ENCODE data around the gene CLDN1.

CLDN1 gene

DNA sequence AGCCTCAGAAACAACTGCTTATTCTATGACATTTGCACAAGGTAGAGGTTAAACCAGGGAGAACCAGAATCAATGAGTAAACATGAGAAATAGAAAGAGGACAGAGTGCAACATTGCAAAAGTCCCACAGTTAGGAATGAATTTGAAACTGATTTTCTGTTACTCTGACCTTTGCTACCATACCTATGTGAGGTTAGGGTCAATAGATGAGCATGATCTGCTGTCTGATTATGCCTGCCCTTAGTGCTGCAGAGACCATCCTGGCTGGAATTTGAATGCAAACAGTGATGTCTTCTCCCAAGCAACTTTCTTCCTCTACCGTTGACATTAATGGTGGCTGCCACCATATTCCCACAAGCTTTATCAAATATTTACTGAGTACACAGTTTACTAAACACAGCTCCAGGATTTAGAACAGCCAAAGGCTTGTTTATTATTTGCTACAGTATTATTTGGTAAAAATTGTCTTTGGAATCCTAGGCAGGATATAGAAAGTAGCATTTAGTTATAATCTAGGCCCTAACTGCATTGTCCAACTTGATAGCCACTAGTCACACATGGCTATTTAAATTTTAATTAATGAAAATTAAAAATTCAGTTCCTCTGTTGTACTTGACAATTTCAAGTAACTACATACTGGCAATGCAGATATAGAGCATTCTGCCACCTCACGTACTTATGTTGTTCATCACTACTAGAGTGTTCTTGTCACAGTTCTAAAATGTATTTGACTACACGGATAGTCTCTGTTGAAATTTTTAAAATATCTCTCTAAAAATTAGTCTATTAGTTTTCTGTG, 8.9 kb upstream of the CLDN1 start:
- no peak for DNase-seq

DNA sequence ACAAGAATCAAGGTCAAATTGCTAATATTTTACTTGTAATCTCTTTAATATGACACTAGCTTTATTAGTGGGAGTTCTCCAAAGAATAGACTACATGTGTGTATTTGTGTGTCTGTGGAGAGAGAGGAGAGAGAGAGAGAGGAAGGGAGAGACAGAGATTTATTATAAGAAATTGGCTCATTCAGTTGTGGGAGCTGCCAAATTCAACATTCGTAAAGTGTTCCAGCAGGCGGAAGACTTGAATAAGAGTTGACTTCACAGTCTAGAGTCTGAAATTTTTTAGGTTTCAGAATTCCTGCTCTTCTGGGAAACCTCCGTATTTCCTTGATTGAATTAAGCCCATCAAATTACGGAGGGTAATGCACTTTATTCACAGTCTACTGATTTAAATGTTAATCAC, 4.7 kb upstream of the CLDN1 start:
- DNase-seq = no peak

DNA sequence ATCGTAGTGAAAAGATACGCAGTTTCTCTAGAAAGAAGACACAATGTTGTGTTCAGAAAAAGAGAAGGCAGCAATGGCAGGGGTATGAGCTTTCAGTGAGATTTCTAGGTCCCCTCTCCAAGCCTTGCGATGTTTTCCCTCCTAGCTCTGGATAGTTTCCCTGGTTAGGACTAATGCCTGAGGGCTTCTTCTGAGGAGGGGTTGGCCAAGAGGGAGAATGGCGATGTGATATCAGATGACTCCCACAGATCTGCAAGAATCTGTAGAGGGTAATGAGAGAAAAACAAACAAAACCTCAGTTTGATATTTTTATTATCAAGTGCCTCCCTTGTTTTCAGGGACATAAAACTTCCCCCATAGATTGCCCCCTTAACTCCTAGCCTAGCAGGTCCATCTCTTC, 4.1 kb upstream of the CLDN1 start:
- no peak for DNase-seq

DNA sequence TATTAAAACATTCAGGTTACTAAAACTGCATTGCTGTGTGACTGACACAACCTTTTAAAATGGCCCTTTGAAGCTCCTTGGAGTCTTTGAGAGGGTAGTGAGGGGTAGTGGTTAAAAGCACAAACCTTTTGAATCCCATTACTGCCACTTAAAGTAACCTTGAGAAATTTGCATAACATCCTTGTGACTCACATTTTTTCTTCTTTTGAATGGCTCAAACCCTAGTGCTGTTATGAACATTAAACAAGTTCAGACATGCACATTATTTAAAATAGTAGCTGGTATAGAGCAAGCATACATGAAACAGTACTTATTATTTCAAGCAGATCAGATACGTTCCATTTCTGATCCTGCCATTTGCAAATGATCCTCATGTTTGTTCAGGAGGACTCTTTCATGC, 3.7 kb upstream of the CLDN1 start:
- no peak for DNase-seq

DNA sequence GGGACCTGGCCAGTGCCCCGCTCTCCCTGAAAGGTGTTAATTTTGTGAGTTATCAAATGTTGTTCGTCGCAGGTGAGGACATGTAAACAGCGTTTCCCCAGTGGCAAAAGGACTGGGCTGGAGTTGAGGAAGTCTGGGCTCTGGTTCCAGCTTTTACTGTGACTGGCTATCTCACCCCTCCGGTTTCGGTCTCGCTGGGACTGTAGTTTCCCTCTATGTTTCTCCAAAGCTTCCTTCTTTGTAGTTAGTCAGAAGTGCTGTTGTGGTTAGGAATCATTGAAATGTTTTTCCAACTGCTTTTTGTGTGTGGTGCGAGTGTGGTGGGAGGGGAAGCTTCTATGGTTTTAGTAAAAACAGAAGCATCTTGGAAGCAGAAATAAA, 990 bp upstream of the CLDN1 start:
- no peak for DNase-seq

DNA sequence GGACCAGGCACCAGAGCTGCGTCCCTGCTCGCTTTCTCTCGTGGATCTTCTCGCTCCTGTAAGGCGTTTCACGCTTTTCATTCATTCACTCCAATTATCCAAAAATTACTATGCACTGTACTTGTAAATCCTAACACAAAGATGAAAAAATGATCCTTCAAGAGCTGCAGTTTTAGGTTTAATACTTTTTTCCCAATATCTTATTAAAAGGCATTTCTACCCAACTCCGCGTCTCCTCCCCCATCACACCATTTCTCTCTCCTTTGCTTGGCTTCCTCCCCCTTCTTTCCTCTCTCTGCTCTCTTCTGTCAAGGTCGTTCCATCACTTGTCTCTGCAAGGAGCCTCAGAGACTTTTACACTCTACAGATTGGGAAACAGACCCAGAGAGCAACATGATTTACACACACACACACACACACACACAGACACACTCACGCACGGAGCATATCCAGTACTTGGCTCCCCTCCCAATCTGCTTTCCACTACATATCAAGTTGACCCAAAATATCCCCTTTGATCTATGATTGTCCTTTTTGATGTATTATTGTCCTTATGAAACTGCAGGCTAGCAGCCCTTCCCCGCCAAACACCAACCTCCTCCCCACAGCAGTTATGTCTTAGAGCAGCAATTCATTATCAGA, 479 bp upstream of the CLDN1 start:
- DNase-seq = no peak

DNA sequence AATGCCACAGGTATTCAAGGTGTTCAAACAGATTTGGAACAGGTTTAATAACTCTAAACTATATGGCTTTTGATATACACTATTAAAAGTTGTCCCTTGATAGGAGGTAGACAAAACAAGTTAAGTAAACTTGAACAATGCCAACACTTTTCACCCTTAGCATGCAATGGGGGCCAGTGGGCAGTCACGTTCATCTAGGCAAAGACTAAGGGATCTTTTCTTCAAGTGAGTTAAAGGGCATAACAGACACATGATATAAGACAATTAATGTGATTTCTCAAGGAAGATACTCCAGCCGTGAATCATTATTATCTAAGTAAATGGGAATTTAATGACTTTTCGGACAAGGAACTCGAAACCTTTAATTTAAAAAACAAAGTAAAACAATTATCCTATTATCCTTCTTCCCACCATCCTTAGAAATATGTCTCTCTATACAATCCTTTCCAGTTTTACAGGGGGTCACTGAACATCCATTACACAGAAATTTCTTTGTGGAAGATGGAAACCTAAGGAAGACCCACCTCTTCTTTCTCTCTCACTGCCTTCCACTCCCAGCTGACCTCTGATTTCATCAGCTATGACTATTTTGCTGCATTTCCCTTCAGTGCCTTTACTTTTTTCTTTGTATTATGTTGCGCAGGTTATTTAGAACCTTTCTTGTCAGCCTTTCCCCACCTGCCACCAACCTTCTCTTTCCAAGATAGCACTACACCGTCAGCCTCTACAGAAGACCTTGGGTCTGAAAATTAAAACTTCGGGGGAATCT, 1.5 kb downstream of the CLDN1 start:
- DNase-seq = no peak

DNA sequence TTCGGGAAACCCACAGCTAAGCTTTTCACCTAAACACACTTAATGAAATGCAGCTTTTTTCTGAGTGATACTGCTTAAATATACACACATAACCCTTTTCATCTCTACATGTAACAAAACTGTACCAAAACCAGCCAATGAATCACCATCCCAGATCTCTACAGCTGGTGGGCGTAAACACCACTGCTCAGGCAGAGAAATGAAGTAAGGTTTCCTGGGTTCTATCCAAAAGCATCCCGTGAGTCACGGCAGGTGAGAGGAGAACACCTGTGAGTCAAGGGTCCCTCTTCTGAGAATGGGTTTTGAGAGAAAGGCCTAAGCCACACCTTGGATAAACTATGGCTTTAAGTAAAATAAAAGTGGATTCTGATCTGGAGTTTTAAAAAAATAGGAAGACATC, 2.6 kb downstream of the CLDN1 start:
- no peak for DNase-seq

DNA sequence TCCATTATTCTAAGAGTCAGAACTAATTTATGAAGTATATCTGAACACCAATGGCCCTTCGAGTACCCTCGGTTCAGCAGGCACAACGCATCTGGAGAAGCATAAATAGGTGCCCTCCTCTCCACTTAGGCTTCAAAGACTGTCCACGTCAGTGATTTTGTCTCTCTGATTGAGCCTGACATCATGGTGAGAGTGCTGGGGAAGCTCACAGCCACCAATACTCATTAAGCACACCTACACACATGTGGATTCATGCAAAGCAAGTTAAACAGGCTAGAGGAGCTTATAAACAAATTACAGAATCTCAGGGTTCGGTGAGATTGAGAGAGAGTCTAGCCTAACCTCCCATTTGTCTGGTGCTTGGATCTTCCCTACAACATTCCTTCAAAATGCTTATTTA, 3.6 kb downstream of the CLDN1 start:
- no peak for DNase-seq

DNA sequence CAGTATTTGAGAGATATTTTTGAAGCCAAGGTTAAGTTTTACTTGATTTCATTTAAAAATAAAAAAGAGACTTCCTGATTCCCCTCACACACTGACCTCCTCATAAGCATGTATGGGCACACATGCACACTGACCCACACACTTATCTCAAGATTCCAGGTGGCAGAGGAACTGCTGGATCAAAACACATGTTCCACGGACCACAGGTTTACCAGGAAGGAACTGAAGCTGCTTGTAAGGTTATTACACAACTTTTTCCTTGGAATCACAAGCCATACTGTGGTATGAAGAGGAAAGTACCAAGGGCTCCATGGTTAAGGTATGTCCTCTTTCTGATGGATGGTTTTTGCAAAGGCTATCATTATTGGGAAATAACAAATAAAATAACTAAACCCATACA, 7.5 kb downstream of the CLDN1 start:
- no peak for DNase-seq

DNA sequence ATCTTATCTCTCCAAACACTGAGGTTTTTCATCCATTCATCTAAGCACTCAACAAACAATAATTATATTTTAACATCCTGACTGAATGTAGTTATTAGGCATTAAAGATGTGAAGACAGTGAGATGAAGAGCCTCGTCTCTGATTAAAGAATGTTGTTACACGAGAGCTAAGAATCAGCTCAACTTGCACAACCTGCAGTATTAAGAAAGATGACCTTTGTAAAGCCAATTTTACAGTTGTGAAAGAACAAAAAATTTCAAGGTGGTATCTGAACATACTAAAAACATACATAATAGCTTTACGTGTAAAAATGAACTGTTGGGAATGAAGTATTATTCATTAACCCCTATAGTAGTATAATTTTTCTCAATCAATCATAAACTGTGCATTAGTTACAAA, 12.8 kb downstream of the CLDN1 start:
- no peak for DNase-seq

DNA sequence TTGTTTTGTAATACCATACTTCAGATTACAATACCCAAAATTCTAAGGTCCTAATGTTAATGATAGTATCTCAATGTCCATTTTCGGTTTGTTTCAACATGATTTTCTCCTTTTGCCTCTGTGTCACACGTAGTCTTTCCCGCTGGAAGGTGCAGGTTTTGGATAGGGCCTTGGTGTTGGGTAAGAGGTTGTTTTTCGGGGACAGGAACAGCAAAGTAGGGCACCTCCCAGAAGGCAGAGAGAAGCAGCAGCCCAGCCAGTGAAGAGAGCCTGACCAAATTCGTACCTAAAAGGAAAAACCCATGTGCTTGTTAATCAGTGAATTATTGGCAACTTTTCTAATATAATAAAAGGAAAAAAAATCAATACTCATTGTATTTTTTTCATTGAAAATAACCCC, 14.1 kb downstream of the CLDN1 start:
- DNase-seq = no peak

DNA sequence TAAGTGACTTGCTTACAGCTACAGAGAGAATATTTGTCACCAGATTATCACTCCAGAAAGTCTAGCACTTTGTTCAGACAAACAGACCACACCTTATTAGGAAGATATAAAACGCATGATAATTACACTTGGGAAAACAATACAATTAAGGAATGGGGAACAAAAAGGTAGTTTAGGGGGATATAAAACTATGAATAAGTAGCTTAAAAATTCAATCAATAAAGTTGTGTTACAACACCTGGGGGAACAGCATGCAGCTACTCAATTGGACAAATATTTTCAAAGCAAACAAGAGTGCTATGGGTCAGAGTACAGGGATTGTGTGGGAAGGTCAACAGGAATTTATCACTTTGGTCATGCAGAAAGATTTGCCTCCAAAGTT, 15.1 kb downstream of the CLDN1 start:
- no peak for DNase-seq

DNA sequence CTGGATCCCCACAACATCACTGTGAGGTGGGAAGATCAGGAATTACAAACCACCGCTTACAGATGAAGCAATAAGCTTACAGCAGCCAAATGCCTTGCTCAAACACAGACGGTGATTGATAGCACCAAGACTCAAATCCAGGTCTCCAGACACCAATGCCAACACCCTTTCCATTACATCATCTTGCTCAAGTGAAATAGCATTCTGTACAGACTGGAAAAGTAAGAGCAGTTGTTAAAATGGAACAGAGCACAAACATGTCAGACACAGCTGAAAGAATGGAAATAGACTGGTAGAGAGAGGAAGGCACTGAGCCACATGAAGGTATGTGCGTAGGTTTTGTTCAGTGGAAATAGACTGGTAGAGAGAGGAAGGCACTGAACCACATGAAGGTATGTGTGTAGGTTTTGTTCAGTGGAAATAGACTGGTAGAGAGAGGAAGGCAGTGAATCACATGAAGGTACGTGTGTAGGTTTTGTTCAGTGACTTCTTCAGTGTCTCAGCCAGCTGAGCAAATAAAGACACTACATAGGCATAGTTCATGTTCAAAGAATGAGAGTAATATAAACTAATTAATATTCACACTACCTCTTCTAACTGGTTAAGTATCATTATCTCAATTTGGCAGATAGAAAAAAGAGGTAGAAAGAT, 15.6 kb downstream of the CLDN1 start:
- DNase-seq = no peak

DNA sequence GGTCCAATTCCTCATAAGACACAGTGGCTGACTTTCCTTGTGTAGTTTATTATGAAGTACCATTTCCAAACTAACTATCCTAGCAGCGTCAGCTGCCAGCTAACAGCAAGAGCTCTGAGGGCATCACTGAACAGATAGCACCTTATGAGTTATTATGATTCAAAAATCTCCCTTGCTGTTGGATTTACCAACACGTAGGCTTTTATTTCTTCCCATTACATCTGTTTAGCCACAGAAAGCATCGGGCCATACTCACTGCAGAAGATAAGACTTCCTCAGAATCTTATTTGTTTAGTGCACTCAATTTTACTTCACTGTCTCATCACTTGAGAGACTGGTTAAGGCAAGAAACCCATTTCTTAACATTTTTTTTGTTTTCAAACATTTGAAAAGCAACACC, 16.2 kb downstream of the CLDN1 start:
- DNase-seq = no peak

DNA sequence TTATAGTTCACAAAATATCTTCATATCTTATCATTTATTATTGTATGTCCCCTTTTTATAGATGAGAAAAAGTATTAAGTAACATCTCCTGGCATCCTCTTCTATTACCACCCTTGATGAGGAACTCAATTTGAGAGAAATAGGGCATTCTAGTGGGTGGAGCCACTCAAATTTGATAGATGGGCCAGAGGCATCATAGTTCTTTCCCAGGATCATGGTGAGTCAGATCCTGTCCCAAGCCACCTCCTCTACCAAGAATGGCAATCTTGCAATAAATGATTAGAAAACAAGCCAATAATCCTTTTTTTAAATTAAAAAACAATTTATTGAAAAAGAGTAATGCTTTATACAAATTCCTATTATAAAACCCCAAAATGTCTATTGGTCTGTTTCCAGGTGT, 16.8 kb downstream of the CLDN1 start:
- DNase-seq = no peak

DNA sequence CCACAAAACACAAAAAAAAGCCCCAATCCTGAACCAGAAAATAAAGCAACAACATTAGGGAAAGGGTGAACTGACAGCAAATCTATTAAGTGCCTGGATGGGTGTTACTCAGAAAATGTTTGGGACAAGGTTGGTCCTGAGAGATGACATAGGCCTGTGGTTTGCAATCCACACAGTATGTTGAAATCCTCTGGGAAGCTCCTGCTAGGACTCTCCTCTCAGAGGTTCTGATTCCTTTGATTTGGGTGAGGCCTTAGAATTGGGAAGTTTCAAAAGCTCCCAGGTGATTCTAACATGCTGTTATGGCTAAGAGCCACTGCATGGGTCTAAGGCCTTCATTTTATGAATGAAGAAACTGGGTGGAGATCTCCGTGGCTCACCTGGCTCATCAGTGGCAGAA, 18.4 kb downstream of the CLDN1 start:
- DNase-seq = no peak

DNA sequence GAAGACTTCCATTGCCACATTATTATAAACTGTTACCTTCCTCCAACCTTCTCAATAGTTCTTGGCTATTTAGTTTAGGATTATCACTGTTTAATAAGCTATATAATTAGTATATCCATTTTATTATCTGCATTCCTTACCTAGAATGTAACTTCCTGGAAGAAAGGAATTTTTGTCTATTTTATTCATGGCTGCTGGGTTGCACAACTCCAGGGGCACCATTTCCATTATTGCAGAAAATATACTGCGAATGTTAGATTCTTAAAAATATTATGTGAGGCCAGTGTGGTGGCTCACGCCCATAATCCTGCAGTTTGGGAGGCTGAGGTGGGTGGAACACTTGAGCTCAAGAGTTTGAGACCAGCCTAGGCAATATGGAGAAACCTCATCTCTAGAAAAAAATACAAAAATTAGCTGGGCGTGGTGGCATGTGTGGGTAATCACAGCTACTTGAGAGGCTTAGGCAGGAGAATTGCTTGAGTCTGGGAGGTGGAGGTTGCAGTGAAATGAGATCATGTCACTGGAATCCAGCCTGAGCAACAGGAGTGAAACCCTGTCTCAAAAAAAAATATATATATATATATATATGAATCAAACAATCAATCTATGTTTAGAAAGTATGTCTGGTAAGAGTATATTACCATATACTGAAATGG, 19.9 kb downstream of the CLDN1 start:
- DNase-seq = no peak

DNA sequence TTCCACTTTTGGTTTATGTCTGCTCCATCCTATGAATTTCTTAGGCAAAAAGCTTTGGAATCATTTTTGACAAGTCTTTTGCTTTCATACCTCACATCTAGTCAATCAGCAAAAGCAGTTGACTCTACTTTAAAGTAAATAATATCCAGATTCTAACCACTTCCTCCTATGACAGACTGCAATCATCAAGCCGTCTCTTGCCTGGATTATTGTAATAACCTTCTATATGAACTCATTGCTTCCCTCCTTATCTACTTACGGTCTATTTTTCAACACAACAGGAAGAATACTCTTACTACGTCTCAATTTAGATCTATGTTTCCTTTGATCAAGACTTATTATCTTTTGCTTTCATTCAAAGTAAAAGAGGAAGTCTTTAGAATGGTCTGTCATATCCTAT, 20.7 kb downstream of the CLDN1 start:
- no peak for DNase-seq

DNA sequence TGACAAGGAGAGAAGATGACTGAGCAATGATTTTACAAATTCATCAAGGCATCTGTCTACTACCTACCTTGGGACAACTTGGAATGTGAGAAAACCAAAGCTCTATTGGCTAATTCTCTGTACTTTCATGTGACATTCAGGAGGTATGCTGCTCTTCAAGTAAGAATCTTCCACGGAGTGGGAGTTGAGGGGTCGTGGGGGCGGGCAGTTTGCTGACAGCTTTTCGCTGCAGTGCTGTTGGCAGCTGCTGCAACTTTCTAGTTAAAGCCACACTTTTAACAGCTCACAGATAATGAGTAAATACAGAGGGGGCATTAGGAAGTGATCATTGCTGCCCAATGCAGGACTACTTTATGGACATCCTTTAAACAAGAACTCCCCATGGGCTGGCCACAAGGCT, 22.3 kb downstream of the CLDN1 start:
- no peak for DNase-seq

DNA sequence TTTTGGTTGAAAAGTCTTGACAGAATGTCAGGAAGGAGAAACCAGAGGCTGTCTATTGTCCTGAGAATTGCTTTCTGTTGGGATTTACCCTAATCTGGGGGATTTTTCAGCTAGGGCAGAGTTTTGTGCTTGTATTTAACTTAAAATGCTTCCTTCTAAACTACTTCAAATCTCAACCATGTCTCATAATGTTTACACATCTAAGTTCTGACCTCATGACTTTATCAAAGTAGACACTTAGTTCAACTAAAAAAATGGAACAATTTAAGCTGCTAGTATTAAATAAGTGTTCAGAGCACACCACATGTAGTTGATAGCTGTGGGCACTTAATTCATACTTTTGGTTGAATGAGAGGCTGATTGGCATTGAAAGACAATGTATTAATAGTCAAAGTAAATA, 28.2 kb downstream of the CLDN1 start:
- no peak for DNase-seq

DNA sequence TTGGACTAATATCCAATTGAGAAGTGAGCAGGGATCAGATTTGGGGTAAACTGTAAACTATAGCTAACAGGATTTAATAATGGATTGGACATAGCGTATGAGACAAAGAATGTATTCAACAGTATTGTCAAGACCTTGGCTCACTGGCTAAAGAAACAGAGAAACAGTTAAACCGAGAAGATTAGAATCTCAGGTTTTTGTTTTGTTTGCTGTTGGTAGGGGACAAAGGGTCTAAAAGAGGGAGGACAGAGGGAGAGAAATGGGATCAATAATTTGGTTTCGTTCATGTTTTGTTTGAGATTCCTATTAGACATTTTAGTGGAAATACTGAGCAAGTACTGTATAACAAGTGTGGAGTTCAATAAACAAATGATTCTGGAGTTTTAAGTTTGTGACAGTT, 28.6 kb downstream of the CLDN1 start:
- DNase-seq = no peak

DNA sequence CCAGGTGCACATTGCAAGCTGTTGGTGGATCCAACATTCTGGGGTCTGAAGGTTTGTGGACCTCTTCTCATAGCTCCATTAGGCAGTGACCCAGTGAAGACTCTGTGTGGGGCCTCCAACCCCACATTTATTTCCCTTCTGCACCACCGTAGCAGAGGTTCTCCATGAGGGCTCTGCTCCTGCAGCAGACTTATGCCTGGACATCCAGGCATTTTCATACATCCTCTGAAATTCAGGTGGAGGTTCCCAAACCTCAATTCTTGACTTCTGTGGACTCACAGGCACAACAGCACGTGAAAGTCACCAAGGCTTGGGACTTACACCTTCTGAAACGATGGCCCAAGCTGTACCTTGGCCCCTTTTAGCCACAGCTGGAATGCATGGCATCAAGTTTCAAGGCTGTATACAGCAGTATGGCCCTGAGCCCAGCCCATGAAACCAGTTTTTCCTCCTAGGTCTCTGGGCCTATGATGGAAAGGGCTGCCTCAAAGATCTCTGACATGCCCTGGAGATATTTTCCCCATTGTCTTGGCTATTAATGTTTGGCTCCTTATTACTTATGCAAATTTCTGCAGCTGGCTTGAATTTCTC, 30.2 kb downstream of the CLDN1 start:
- no peak for DNase-seq
